Stimulated activated naive CD8-positive, alpha-beta T cell treated with anti-CD3 and anti-CD28 coated beads, Interleukin-15, Interleukin-2, amounts not matched to agents 100 ng/mL and 50 ng/mL, for 24 hours (primary cell): Measurements from ENCODE around the gene EEFSEC.
A peak's percentile ranks its signal among the peaks of the same experiment; 100 is the strongest.

Experiments used
- H3K27ac Mint-ChIP-seq: one replicate; pipeline ENCODE4 v1.8.0; 2021; ENCODE audit warnings: mild to moderate bottlenecking, mixed read lengths
- H3K27me3 Mint-ChIP-seq: one replicate; pipeline ENCODE4 v1.8.0; 2021; ENCODE audit warnings: mixed read lengths
- H3K36me3 Mint-ChIP-seq: one replicate; pipeline ENCODE4 v1.8.0; 2021; ENCODE audit warnings: low read depth, mixed read lengths
- H3K4me1 Mint-ChIP-seq: one replicate; pipeline ENCODE4 v1.8.0; 2021; ENCODE audit warnings: low read depth, mixed read lengths
- H3K4me3 Mint-ChIP-seq: one replicate; pipeline ENCODE4 v1.8.0; 2021; ENCODE audit warnings: mild to moderate bottlenecking, mixed read lengths
- H3K9me3 Mint-ChIP-seq: one replicate; pipeline ENCODE4 v1.8.0; 2021; ENCODE audit warnings: mixed read lengths

Gene EEFSEC

DNA sequence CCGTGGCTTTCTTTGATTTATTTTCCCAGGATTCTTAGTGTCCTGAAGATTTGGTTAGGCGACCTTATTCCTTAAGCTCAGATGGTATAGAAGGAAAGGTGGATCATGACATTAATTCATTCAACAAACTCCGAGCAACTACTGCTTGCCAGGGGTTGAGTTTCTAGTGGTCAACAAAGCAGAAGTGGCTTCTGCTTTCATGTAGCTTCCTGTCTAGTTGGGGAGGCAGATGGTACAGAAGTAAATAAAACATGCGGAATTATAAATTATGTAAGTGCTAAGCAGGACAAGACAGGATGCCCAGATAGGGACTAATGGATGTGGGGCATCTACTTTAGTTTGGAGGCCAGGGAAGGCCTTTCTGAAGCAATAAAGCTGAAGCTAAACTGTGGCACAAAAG, 15.6 kb downstream of the EEFSEC start:
- peaks cover 5% of the 10 kb centered on the region for H3K4me1 Mint-ChIP-seq
- H3K27ac Mint-ChIP-seq: no peak overlapping the region
- peaks cover 9% of the 10 kb centered on the region for H3K36me3 Mint-ChIP-seq
- no peaks in the 10 kb centered on the region for H3K9me3 Mint-ChIP-seq
- no peak overlapping the region for H3K4me3 Mint-ChIP-seq
- no peaks in the 10 kb centered on the region for H3K27me3 Mint-ChIP-seq

GRCh38 chr3:128170866-128171516, 17.7 kb downstream of the EEFSEC start:
- Mint-ChIP-seq H3K27ac (no peak overlapping the region), H3K27me3 (no peaks in the 10 kb centered on the region), H3K4me3 (no peak overlapping the region), H3K9me3 (no peaks in the 10 kb centered on the region), H3K36me3 (peaks cover 1% of the 10 kb centered on the region), H3K4me1 (peaks cover 24% of the 10 kb centered on the region)

- no peak overlapping the region for H3K4me3 Mint-ChIP-seq
- no peak overlapping the region for H3K27ac Mint-ChIP-seq
- H3K4me1 Mint-ChIP-seq: peaks cover 38% of the 10 kb centered on the region
These were observed 19.9 kb downstream of the EEFSEC start for GRCh38 chr3:128173200-128173599.

DNA sequence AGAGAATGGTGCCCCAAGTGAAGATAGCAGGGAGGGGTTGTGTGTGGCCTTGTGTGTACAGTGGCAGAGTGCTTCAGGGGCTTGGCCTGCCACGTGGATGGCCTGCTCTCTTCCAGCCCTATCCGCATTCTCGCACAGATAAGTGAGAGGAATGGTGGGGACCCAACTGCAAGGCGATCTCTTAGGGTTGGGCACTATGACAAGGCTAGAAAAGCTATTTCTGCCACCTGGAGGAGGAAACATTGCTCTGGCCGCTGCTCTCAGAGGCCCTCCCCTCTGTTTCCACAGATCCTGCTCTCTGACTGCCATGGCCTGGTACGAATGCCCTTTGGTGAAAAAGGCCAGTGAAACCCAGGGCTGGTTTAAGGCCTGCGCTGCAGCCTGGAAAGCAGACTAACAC, 20.6 kb downstream of the EEFSEC start:
- Mint-ChIP-seq H3K4me3 (no peak overlapping the region), H3K4me1 (peaks cover 42% of the 10 kb centered on the region)

More at GRCh38 chr3:128173200-128173599, 19.9 kb downstream of the EEFSEC start:
- Mint-ChIP-seq H3K9me3 (no peaks in the 10 kb centered on the region), H3K27me3 (no peaks in the 10 kb centered on the region), H3K36me3 (no peaks in the 10 kb centered on the region)

DNA sequence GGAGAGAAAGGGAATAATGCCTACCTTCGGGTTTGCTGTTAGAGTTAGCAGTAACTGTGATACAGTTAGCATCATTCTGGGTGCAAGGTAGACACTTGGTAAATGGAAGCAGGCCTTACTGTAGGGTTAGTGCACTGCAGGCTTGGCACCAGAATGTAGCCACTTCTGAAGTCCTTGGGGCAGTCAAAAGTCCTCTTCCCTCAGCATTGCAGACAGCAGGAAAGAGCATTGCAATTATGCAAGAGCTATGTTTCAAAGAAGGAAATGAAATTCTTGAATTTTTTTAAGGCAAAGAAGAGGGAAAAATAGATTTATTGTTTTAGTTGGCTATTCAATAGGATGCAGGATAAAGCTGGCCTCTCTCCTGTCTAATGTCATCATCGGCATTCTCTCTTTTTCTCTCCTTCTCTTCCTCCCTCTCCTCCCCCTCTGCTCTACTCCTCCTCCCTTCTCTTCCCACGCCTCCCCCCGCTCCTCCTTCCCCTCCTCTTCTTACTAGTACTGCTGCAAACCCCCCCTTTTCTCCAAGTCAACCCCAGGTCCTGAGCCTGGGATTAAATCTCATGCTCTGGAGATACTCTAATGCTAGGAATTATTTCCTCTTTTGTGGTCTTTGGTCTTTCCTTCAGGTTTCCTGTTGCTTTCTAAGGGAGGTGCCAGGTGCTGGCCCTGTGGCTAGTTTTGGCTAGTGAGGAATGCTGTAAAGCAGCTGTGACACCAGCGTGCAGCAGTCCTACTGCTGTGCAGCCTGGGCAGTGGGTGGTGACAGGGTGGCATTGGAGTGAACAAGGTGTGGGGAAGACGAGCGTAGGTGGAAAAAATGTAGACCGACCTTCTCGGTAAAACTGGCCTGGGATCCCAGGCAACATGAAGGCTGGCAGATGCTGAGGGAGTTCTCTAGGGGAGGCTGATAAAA, 21.7 kb downstream of the EEFSEC start:
- Mint-ChIP-seq H3K9me3 (no peaks in the 10 kb centered on the region), H3K36me3 (peaks cover 5% of the 10 kb centered on the region), H3K4me1 (peaks cover 51% of the 10 kb centered on the region), H3K27ac (no peak overlapping the region), H3K4me3 (no peak overlapping the region), H3K27me3 (no peaks in the 10 kb centered on the region)

More for the DNA sequence above, 20.6 kb downstream of the EEFSEC start:
- Mint-ChIP-seq H3K9me3 (no peaks in the 10 kb centered on the region), H3K27ac (no peak overlapping the region), H3K27me3 (no peaks in the 10 kb centered on the region), H3K36me3 (no peaks in the 10 kb centered on the region)

- H3K9me3 Mint-ChIP-seq: no peaks in the 10 kb centered on the region
- no peak overlapping the region for H3K4me3 Mint-ChIP-seq
- H3K27ac Mint-ChIP-seq: no peak overlapping the region
- peaks cover 5% of the 10 kb centered on the region for H3K36me3 Mint-ChIP-seq
- H3K27me3 Mint-ChIP-seq: no peaks in the 10 kb centered on the region
- peaks cover 51% of the 10 kb centered on the region for H3K4me1 Mint-ChIP-seq
These were observed 22.5 kb downstream of the EEFSEC start for GRCh38 chr3:128175768-128176167.

DNA sequence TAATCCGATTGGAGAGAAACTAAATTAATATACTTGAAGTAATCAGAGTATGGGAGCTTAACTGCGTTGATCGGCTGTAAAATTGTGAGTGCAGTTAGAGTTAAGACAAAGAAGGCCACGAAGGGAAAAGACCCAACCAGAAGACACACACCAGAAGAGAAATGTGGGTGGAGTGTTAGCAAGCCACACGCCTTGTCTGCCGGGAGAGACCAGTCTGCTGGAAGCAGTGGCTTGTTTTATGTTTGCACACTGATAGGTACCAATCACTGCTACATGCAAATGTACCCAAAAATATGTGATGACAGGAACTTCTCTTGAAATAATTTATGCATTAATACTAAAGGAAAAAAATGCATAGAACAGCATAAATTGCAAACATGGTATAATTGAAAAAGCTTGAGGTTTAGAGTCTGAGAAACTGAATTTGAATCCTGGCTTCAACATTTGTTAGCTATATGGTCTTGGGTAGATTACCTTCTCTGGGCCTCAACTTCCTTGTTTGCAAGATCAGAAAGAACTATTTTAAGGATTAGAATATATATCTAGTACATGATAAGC, 23.1 kb downstream of the EEFSEC start:
- Mint-ChIP-seq H3K27ac (no peak overlapping the region), H3K9me3 (no peaks in the 10 kb centered on the region), H3K4me1 (peaks cover 54% of the 10 kb centered on the region), H3K4me3 (no peak overlapping the region), H3K36me3 (peaks cover 8% of the 10 kb centered on the region), H3K27me3 (no peaks in the 10 kb centered on the region)

DNA sequence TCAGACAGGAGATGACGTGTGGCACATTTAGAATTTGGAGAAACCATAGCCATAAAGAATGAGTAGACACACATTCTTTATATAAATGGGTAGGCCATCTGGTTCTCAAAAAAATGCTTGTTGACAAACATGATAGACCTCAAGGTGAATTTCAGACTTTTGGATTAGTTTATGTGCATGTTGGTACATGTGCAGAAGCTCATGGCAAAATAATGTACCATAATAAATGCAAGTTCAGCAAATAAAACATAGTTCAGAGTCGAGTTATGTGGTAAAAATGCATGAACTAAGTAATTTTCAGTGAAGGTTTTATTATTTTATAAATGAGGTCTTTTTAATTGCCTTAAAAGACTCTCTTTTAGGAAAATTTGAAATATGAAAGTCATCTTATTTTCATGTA, 24.6 kb downstream of the EEFSEC start:
- Mint-ChIP-seq H3K27me3 (no peaks in the 10 kb centered on the region), H3K27ac (no peak overlapping the region), H3K36me3 (peaks cover 9% of the 10 kb centered on the region), H3K4me1 (peaks cover 61% of the 10 kb centered on the region), H3K9me3 (no peaks in the 10 kb centered on the region), H3K4me3 (no peak overlapping the region)

GRCh38 chr3:128178782-128179483, 25.7 kb downstream of the EEFSEC start:
- Mint-ChIP-seq H3K9me3 (no peaks in the 10 kb centered on the region), H3K4me3 (peak overlapping the region; percentile 33), H3K4me1 (peaks cover 66% of the 10 kb centered on the region), H3K27me3 (no peaks in the 10 kb centered on the region), H3K27ac (no peak overlapping the region), H3K36me3 (peaks cover 18% of the 10 kb centered on the region)

DNA sequence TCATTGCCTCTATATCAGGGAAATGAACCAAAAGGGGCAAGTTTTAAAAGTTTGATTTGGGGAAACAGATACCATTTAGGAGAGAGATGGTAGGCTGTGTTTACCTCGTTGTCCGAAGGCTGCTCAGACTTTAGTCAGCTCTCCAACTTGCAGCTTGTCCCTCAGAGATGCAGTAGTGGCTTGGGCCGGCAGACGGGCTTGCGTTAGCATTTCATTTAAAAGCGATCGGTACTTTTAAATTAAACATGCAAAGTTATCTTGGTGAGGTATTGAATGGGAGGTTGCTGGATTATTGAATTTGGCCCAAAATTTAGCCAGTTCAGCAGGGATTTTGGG, 26.2 kb downstream of the EEFSEC start:
- Mint-ChIP-seq H3K36me3 (peaks cover 22% of the 10 kb centered on the region), H3K27ac (peak overlapping the region; percentile 22), H3K4me1 (peaks cover 61% of the 10 kb centered on the region), H3K9me3 (no peaks in the 10 kb centered on the region), H3K27me3 (no peaks in the 10 kb centered on the region), H3K4me3 (no peak overlapping the region)

DNA sequence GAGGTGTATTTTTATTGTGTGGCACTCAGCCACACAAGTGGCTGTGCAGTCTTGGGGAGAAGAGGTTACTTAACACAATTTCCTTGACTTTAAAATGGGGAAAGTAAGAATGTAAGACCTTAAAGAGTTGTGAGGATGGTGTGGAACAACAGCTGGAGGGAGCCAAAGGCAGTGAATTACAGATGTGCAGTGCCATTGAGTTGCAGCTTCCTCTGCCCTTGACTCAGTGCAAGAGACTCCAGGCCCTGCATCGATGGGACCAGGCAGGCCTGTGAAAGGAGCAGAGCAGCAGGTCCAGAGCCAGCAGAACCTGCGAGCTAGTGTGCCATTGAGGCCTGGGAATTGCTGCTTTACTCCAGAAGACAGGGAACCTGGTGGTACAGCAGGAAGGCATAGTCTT, 27.2 kb downstream of the EEFSEC start:
- H3K27me3 Mint-ChIP-seq: no peaks in the 10 kb centered on the region

GRCh38 chr3:128180913-128181312, 27.6 kb downstream of the EEFSEC start:
- no peak overlapping the region for H3K4me3 Mint-ChIP-seq
- peaks cover 24% of the 10 kb centered on the region for H3K36me3 Mint-ChIP-seq
- H3K9me3 Mint-ChIP-seq: no peaks in the 10 kb centered on the region
- H3K27ac Mint-ChIP-seq: no peak overlapping the region
- no peaks in the 10 kb centered on the region for H3K27me3 Mint-ChIP-seq
- H3K4me1 Mint-ChIP-seq: peaks cover 50% of the 10 kb centered on the region

More for the DNA sequence above, 27.2 kb downstream of the EEFSEC start:
- Mint-ChIP-seq H3K9me3 (no peaks in the 10 kb centered on the region), H3K27ac (no peak overlapping the region), H3K4me1 (peaks cover 51% of the 10 kb centered on the region), H3K4me3 (no peak overlapping the region), H3K36me3 (peaks cover 24% of the 10 kb centered on the region)

DNA sequence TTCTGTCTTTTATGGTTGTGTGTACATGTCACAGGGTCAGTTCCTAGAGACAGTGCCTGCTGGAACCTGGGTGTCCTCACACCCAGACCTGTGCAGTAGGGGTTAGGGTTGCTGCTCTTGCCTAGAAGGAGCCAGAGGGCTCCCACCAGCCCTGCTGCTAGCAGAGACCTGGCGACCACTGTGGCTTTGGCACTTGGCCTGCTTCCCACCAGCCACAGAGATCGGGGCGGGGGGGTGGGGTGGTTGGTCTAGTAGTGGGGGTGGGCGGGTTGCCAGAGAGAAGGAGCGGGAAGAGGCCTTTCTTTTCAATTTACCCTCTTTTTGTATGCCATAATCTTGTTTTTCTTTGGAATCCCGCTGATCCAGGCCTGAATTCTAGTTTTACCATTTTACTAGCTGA, 29.4 kb downstream of the EEFSEC start:
- Mint-ChIP-seq H3K4me1 (peaks cover 46% of the 10 kb centered on the region), H3K4me3 (no peak overlapping the region), H3K27me3 (no peaks in the 10 kb centered on the region), H3K9me3 (no peaks in the 10 kb centered on the region), H3K27ac (no peak overlapping the region), H3K36me3 (peaks cover 24% of the 10 kb centered on the region)

DNA sequence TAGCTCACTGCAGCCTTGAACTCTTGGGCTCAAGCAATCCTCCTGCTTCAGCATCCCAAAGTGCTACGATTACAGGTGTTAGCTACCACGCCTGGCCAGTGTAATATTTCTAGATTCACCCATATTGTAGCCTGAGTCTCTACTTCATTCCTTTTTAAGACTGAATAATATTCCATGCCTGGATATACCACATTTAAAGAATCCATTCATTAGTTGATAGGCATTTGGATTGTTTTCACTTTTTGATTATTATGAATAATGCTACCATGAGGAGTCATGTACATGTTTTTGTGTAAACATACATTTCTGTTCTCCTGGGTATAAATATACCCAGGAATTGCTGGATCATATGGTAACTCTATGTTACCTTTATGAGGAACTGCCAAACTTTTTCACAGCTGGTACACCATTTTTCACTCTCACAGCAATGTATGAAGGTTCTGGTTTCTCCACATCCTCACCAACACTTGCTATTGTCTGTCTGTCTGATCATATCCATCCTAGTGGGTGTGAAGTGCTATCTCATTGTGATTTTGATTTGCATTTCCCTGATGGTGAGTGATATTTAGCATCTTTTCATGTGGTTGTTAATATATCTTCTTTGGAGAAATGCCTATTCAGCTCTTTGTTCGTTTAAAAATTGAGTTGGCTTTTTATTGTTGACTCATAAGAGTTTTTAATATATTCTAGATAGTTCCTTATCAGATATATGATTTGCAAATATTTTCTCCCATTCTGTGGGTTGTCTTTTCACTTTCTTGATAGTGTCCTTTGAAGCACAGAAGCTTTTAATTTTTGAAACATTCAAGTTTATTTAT, 32.6 kb downstream of the EEFSEC start:
- peaks cover 35% of the 10 kb centered on the region for H3K4me1 Mint-ChIP-seq
- no peak overlapping the region for H3K27ac Mint-ChIP-seq
- no peak overlapping the region for H3K4me3 Mint-ChIP-seq
- H3K27me3 Mint-ChIP-seq: no peaks in the 10 kb centered on the region
- peaks cover 19% of the 10 kb centered on the region for H3K36me3 Mint-ChIP-seq
- no peaks in the 10 kb centered on the region for H3K9me3 Mint-ChIP-seq
